Kidney epithelial cell (primary cell): ENCODE results near the gene TCERG1. TPM values are rescaled to one million over a fixed set of nuclear protein-coding genes. Genes with fewer than 3 reads are reported as not detected.

ENCODE experiments used
- DNase-seq: peaks from one replicate; pipeline ENCODE4 v3.0.0-alpha.2; 2010; ENCODE audit warnings: low read depth
- H3K27me3 ChIP-seq: 2 replicates; pipeline ENCODE4 v1.6.0; 2011; ENCODE audit warnings: low read length; ENCODE audit not compliant: control insufficient read depth, insufficient read depth
- H3K36me3 ChIP-seq: 2 replicates; pipeline ENCODE4 v1.5.1; 2011; ENCODE audit warnings: low read length; ENCODE audit not compliant: control insufficient read depth, insufficient read depth
- H3K4me3 ChIP-seq: 2 replicates; pipeline ENCODE4 v1.5.1; 2011; ENCODE audit warnings: low read depth, mild to moderate bottlenecking, control low read depth, low read length
- total RNA-seq: library from RNA; depleted of rRNA; stranded (reverse); fragments of >200 nt; gene quantifications from 2 replicates; pipeline ENCODE4 v1.2.3, GENCODE V29; 2015
- TF ChIP-seq, protein P1 (sequence below): IDR thresholded peaks from 2 replicates; pipeline ENCODE4 v1.5.1; 2011; ENCODE audit warnings: mild to moderate bottlenecking, moderate library complexity, low read length, control low read depth, inconsistent platforms; ENCODE audit not compliant: insufficient read depth, poor library complexity, severe bottlenecking

TCERG1 gene
- total RNA-seq, 1 donor from 2014 or later: 50.1 TPM

GRCh38 chr5:146490089-146490843, 43.1 kb downstream of the TCERG1 start:
- Histone ChIP-seq H3K36me3 (peaks cover 2% of the 10 kb centered on the region), H3K27me3 (no peaks in the 10 kb centered on the region), H3K4me3 (no peak overlapping the region)
- DNase-seq: no peak
- TF ChIP-seq, protein P1, sequence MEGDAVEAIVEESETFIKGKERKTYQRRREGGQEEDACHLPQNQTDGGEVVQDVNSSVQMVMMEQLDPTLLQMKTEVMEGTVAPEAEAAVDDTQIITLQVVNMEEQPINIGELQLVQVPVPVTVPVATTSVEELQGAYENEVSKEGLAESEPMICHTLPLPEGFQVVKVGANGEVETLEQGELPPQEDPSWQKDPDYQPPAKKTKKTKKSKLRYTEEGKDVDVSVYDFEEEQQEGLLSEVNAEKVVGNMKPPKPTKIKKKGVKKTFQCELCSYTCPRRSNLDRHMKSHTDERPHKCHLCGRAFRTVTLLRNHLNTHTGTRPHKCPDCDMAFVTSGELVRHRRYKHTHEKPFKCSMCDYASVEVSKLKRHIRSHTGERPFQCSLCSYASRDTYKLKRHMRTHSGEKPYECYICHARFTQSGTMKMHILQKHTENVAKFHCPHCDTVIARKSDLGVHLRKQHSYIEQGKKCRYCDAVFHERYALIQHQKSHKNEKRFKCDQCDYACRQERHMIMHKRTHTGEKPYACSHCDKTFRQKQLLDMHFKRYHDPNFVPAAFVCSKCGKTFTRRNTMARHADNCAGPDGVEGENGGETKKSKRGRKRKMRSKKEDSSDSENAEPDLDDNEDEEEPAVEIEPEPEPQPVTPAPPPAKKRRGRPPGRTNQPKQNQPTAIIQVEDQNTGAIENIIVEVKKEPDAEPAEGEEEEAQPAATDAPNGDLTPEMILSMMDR: no peak

GRCh38 chr5:146494656-146495055, 47.5 kb downstream of the TCERG1 start:
- Histone ChIP-seq H3K36me3 (peaks cover 3% of the 10 kb centered on the region), H3K4me3 (no peak overlapping the region), H3K27me3 (no peaks in the 10 kb centered on the region)
- TF ChIP-seq, protein P1: no peak
- no peak for DNase-seq

- TF ChIP-seq, protein P1: no peak
- H3K4me3 ChIP-seq: no peak overlapping the region
- H3K36me3 ChIP-seq: peaks cover 3% of the 10 kb centered on the region
- H3K27me3 ChIP-seq: no peaks in the 10 kb centered on the region
- no peak for DNase-seq
Measured at GRCh38 chr5:146499680-146500079, 52.5 kb downstream of the TCERG1 start.

DNA sequence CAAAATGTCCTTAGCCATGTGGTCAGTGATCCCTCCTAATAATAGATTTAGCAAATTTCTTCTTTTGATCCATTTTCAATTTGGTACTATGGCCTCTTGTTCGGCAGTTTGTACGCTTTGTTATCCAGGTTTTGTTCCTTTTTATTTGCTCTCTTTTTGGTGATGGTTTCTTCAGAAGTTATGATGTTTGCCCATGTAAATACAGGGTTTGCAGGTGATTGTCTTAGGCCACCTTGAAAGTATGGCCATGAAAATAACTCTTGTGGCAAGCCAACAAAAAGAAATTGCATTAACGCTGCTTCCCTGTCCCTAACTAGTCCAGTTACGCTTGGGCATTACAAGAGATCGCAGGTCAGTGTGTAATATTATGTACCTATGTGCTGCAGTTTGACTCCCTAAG, 60.3 kb downstream of the TCERG1 start:
- no peak for DNase-seq
- Histone ChIP-seq H3K27me3 (no peaks in the 10 kb centered on the region), H3K4me3 (no peak overlapping the region), H3K36me3 (peaks cover 1% of the 10 kb centered on the region)
- TF ChIP-seq, protein P1: no peak

DNA sequence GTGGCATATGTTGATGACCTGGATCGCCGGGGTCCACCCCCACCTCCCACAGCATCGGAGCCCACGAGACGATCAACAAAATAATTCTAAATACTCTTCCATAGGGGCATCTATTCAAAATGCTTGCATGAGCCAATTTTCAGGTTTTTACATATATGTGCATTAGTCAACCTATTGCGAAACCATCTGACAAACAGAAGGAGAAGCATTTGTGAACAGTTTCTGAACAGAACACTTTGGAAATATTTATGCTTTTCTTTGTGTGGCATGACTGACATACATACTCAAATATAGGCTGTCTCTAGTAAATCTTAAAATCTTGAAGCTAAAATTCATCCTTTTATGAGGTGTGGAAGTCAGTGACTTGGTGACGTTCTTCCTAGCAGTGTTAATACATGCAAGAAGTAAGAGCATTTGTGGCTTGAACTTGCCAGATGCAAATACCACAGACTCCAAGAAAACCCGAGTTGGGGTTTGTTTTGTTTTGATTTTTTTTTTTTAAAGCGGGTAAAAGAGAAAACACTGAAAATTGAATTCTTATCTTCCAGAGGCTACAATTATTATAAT, 63.5 kb downstream of the TCERG1 start:
- TF ChIP-seq, protein P1: no peak
- no peaks in the 10 kb centered on the region for H3K36me3 ChIP-seq
- DNase-seq: no peak

More for the DNA sequence above, 63.5 kb downstream of the TCERG1 start:
- Histone ChIP-seq H3K4me3 (no peak overlapping the region), H3K27me3 (no peaks in the 10 kb centered on the region)
